Chondrocyte (in vitro differentiated cells): ENCODE data around the gene HEATR9. TPM values are rescaled to one million over a fixed set of nuclear protein-coding genes. Genes with fewer than 3 reads are reported as not detected.
"Not testable (repeated sequence)": the region's sequence is repeated elsewhere in the genome, so short reads cannot be mapped to it uniquely, and the experiment has no call there.

Experiments
- DNase-seq: peaks from one replicate; pipeline ENCODE4 v3.0.0; 2021; ENCODE audit warnings: mixed read lengths, low spot score
- H3K27ac Mint-ChIP-seq: one replicate; pipeline ENCODE4 v1.8.0; 2021; ENCODE audit warnings: mild to moderate bottlenecking, moderate library complexity, mixed read lengths; ENCODE audit not compliant: unreplicated experiment
- H3K27me3 Mint-ChIP-seq: 2 replicates; pipeline ENCODE4 v1.8.0; 2021; ENCODE audit warnings: low read depth, mixed read lengths
- H3K36me3 Mint-ChIP-seq: 2 replicates; pipeline ENCODE4 v1.8.0; 2021; ENCODE audit warnings: low read depth, mixed read lengths
- H3K4me1 Mint-ChIP-seq: 2 replicates; pipeline ENCODE4 v1.8.0; 2021; ENCODE audit warnings: low read depth, mild to moderate bottlenecking, mixed read lengths
- H3K4me3 Mint-ChIP-seq: one replicate; pipeline ENCODE4 v1.8.0; 2021; ENCODE audit warnings: mild to moderate bottlenecking, moderate library complexity, mixed read lengths; ENCODE audit not compliant: unreplicated experiment
- H3K9me3 Mint-ChIP-seq: 2 replicates; pipeline ENCODE4 v1.8.0; 2021; ENCODE audit warnings: low read depth, mixed read lengths
- CTCF ChIP-seq: fragments of 200-600 bp; sonication (generic); IDR thresholded peaks from 2 replicates; pipeline ENCODE4 v1.5.0; 2021; ENCODE audit warnings: antibody characterized with exemption, mild to moderate bottlenecking, moderate library complexity
- total RNA-seq: library from RNA; stranded (reverse); gene quantifications from 3 replicates; pipeline ENCODE4 v1.2.1, GENCODE V29; 2021

HEATR9 gene
- total RNA-seq, 1 donor from 2014 or later: not detected

GRCh38 chr17:35898283-35899070 is 29.8 kb upstream of the HEATR9 start:
- no peak for DNase-seq
- peaks cover 48% of the 10 kb centered on the region for H3K4me1 Mint-ChIP-seq
- no peaks in the 10 kb centered on the region for H3K27me3 Mint-ChIP-seq
- H3K36me3 Mint-ChIP-seq: no peaks in the 10 kb centered on the region
- no peak overlapping the region for H3K27ac Mint-ChIP-seq
- H3K9me3 Mint-ChIP-seq: no peaks in the 10 kb centered on the region
- H3K4me3 Mint-ChIP-seq: no peak overlapping the region
- no peak for TF ChIP-seq CTCF

DNA sequence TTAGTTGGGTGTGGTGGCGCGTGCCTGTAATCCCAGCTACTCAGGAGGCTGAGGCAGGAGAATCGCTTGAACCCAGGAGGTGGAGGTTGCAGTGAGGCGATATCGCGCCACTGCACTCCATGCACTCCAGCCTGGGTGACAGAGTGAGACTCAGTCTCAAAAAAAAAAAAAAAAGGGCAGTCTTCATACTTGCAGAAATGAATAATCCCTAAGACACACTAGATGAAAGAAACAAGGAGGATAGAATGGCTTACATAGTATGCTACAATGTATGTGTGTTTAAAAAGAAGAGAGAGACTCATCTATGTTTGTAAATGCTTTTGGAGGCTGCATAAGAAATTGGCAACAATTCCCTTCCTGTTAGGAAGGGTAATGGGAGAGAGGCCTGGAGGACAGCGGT is 29.1 kb upstream of the HEATR9 start:
- H3K36me3 Mint-ChIP-seq, H3K27me3 Mint-ChIP-seq, DNase-seq, H3K4me3 Mint-ChIP-seq, H3K27ac Mint-ChIP-seq, H3K9me3 Mint-ChIP-seq: not testable (repeated sequence)
- H3K4me1 Mint-ChIP-seq: peaks cover 44% of the 10 kb centered on the region

DNA sequence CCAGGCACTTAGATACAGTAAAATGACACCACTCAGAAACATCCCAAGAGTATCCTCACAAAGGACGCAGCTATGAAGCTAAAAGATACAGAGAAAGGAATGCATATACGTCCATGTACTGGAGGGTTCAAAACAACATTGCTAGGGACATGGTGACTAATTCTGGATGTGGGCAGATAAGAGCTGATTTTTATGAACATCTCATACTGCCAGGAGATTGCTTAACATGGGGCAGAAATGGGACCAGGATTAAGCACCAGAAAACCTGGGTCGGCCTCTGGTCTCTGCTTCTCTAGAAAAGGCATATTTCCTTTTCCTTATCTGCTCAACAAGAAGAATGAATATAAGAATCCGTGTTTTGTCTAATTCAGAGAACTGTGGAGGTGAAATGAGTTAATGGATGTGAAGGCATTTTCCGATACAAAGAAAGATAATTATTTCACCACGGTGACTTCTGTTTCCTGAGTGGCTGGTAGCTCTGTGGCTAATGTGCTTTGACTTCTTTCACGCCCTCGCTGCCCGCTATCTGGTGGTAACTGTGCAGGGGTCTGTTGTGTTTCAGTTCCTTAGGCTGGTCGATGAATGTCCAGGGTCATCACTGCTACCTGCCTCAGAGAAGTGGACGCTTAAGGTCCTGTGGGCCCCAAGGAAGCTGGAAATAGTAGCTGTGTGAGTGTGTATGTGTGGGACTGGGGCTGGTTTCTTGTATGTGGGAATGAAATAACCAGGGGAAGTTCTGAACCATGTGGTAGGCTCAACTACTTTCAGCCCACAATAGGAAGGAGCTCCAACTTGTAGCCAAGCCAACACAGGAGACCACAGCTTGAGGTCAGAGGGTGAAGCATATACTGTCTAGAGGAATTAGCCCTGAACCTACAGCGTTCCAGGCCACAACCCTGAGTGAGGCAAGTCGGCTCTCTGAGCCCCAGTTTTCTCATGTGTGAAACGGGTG is 27.2 kb upstream of the HEATR9 start:
- Mint-ChIP-seq H3K4me3 (no peak overlapping the region), H3K27me3 (no peaks in the 10 kb centered on the region), H3K36me3 (no peaks in the 10 kb centered on the region), H3K27ac (no peak overlapping the region), H3K4me1 (peaks cover 48% of the 10 kb centered on the region), H3K9me3 (no peaks in the 10 kb centered on the region)
- no peak for DNase-seq
- no peak for TF ChIP-seq CTCF

GRCh38 chr17:35894206-35894605 is 25.5 kb upstream of the HEATR9 start:
- Mint-ChIP-seq H3K27me3 (no peaks in the 10 kb centered on the region), H3K4me3 (no peak overlapping the region), H3K36me3 (no peaks in the 10 kb centered on the region), H3K27ac (no peak overlapping the region), H3K9me3 (no peaks in the 10 kb centered on the region), H3K4me1 (peaks cover 47% of the 10 kb centered on the region)
- DNase-seq: no peak
- TF ChIP-seq CTCF: no peak

GRCh38 chr17:35893751-35894150 is 25.1 kb upstream of the HEATR9 start:
- Mint-ChIP-seq H3K4me3 (no peak overlapping the region), H3K36me3 (no peaks in the 10 kb centered on the region), H3K27me3 (no peaks in the 10 kb centered on the region), H3K27ac (no peak overlapping the region), H3K4me1 (peaks cover 44% of the 10 kb centered on the region), H3K9me3 (no peaks in the 10 kb centered on the region)
- no peak for TF ChIP-seq CTCF
- DNase-seq: no peak
